Stimulated activated effector memory CD8-positive, alpha-beta T cell treated with anti-CD3 and anti-CD28 coated beads, Interleukin-12 subunit alpha, Interleukin-12 subunit beta, amount 100 ng/mL, for 72 hours (primary cell): ENCODE data around the gene DMRTC2.

Experiments
- ATAC-seq: fragments of 150-1000 bp; cut with Tn5 transposase; 2 replicates; pipeline ENCODE4 v1.10.0; 2021
- DNase-seq, 2 donors: peaks; one replicate each; pipeline ENCODE4 v3.0.0; 2021 to 2022; ENCODE audit warnings: low spot score in 2 of 2
- H3K27ac Mint-ChIP-seq: one replicate; pipeline ENCODE4 v1.8.0; 2022; ENCODE audit warnings: mild to moderate bottlenecking, mixed read lengths
- H3K36me3 Mint-ChIP-seq: one replicate; pipeline ENCODE4 v1.8.0; 2022; ENCODE audit warnings: mild to moderate bottlenecking, mixed read lengths
- H3K4me1 Mint-ChIP-seq: one replicate; pipeline ENCODE4 v1.8.0; 2022; ENCODE audit warnings: mixed read lengths
- H3K4me3 Mint-ChIP-seq: one replicate; pipeline ENCODE4 v1.8.0; 2022; ENCODE audit warnings: mild to moderate bottlenecking, mixed read lengths
- H3K9me3 Mint-ChIP-seq: one replicate; pipeline ENCODE4 v1.8.0; 2022; ENCODE audit warnings: mixed read lengths

Gene DMRTC2

GRCh38 chr19:41859618-41860418, 15.0 kb downstream of the DMRTC2 start, which contains the start of gene RPS19:
TSS of gene RPS19 (plus strand) at chr19:41860255. CDS start at chr19:41860775, 520 bp downstream.
- DNase-seq (peak; percentile 97 to 99), ATAC-seq (peak; percentile 89)
- peaks cover 49% of the 10 kb centered on the region for H3K4me1 Mint-ChIP-seq
- no peaks in the 10 kb centered on the region for H3K9me3 Mint-ChIP-seq
- H3K4me3 Mint-ChIP-seq, result peak within 1 kb of the TSS; percentile 82
- peak within 1 kb of the TSS; percentile 95 for H3K27ac Mint-ChIP-seq
- H3K36me3 Mint-ChIP-seq, result peaks cover 55% of the 10 kb centered on the region

GRCh38 chr19:41860419-41861115, 15.7 kb downstream of the DMRTC2 start:
- no peak for DNase-seq
- Mint-ChIP-seq H3K4me1 (peaks cover 49% of the 10 kb centered on the region), H3K4me3 (peak overlapping the region; percentile 82), H3K9me3 (no peaks in the 10 kb centered on the region), H3K36me3 (peaks cover 62% of the 10 kb centered on the region), H3K27ac (peak overlapping the region; percentile 95)
- ATAC-seq, result no peak

- ATAC-seq, result no peak
- no peak for DNase-seq
- H3K9me3 Mint-ChIP-seq, result no peaks in the 10 kb centered on the region
- H3K4me1 Mint-ChIP-seq, result peaks cover 53% of the 10 kb centered on the region
- H3K4me3 Mint-ChIP-seq, result peak overlapping the region; percentile 82
- peak overlapping the region; percentile 95 for H3K27ac Mint-ChIP-seq
- peaks cover 69% of the 10 kb centered on the region for H3K36me3 Mint-ChIP-seq
Measured at GRCh38 chr19:41861116-41861768, 16.4 kb downstream of the DMRTC2 start.

GRCh38 chr19:41861846-41862245, 17.0 kb downstream of the DMRTC2 start:
- Mint-ChIP-seq H3K4me3 (peak overlapping the region; percentile 82), H3K27ac (peak overlapping the region; percentile 95), H3K4me1 (peaks cover 56% of the 10 kb centered on the region), H3K9me3 (no peaks in the 10 kb centered on the region), H3K36me3 (peaks cover 75% of the 10 kb centered on the region)
- DNase-seq (no peak), ATAC-seq (no peak)

GRCh38 chr19:41862445-41862986, 17.7 kb downstream of the DMRTC2 start:
- DNase-seq (no peak), ATAC-seq (no peak)
- peak overlapping the region; percentile 82 for H3K4me3 Mint-ChIP-seq
- H3K4me1 Mint-ChIP-seq, result peaks cover 57% of the 10 kb centered on the region
- H3K27ac Mint-ChIP-seq, result peak overlapping the region; percentile 95
- no peaks in the 10 kb centered on the region for H3K9me3 Mint-ChIP-seq
- peaks cover 82% of the 10 kb centered on the region for H3K36me3 Mint-ChIP-seq

GRCh38 chr19:41863209-41863931, 18.5 kb downstream of the DMRTC2 start:
- no peak for ATAC-seq
- Mint-ChIP-seq H3K36me3 (peaks cover 90% of the 10 kb centered on the region), H3K4me3 (peak overlapping the region; percentile 82), H3K27ac (peak overlapping the region; percentile 95), H3K9me3 (no peaks in the 10 kb centered on the region), H3K4me1 (peaks cover 66% of the 10 kb centered on the region)
- DNase-seq, result no peak

GRCh38 chr19:41864374-41864773, 19.5 kb downstream of the DMRTC2 start:
- H3K27ac Mint-ChIP-seq, result peak overlapping the region; percentile 95
- peaks cover 100% of the 10 kb centered on the region for H3K36me3 Mint-ChIP-seq
- DNase-seq, result no peak
- peaks cover 76% of the 10 kb centered on the region for H3K4me1 Mint-ChIP-seq
- no peaks in the 10 kb centered on the region for H3K9me3 Mint-ChIP-seq
- peak overlapping the region; percentile 82 for H3K4me3 Mint-ChIP-seq
- ATAC-seq, result no peak

- ATAC-seq (peak; percentile 9), DNase-seq (no peak)
- Mint-ChIP-seq H3K9me3 (no peaks in the 10 kb centered on the region), H3K4me1 (peaks cover 82% of the 10 kb centered on the region), H3K36me3 (peaks cover 100% of the 10 kb centered on the region), H3K27ac (peak overlapping the region; percentile 92), H3K4me3 (peak overlapping the region; percentile 18)
Measured at GRCh38 chr19:41866284-41866683, 21.4 kb downstream of the DMRTC2 start.

- Mint-ChIP-seq H3K4me3 (peak overlapping the region; percentile 45), H3K4me1 (peaks cover 82% of the 10 kb centered on the region)
- ATAC-seq, result no peak
Measured at GRCh38 chr19:41868120-41868988, 23.5 kb downstream of the DMRTC2 start.

GRCh38 chr19:41868989-41869300, 24.1 kb downstream of the DMRTC2 start:
- peak overlapping the region; percentile 92 for H3K27ac Mint-ChIP-seq

More at GRCh38 chr19:41868120-41868988, 23.5 kb downstream of the DMRTC2 start:
- no peak for DNase-seq
- H3K36me3 Mint-ChIP-seq, result peaks cover 100% of the 10 kb centered on the region
- H3K9me3 Mint-ChIP-seq, result no peaks in the 10 kb centered on the region
- H3K27ac Mint-ChIP-seq, result peak overlapping the region; percentile 92

GRCh38 chr19:41869374-41869955, 24.6 kb downstream of the DMRTC2 start:
- H3K9me3 Mint-ChIP-seq, result no peaks in the 10 kb centered on the region
- peaks cover 74% of the 10 kb centered on the region for H3K4me1 Mint-ChIP-seq
- H3K36me3 Mint-ChIP-seq, result peaks cover 99% of the 10 kb centered on the region
- DNase-seq (no peak), ATAC-seq (no peak)
- H3K27ac Mint-ChIP-seq, result peak overlapping the region; percentile 92
- H3K4me3 Mint-ChIP-seq, result peak overlapping the region; percentile 45

More at GRCh38 chr19:41868989-41869300, 24.1 kb downstream of the DMRTC2 start:
- Mint-ChIP-seq H3K9me3 (no peaks in the 10 kb centered on the region), H3K4me3 (peak overlapping the region; percentile 45), H3K4me1 (peaks cover 79% of the 10 kb centered on the region), H3K36me3 (peaks cover 100% of the 10 kb centered on the region)
- ATAC-seq, result no peak
- DNase-seq, result no peak

GRCh38 chr19:41870401-41870873, 25.6 kb downstream of the DMRTC2 start:
- H3K4me1 Mint-ChIP-seq, result peaks cover 73% of the 10 kb centered on the region
- peak; percentile 62 for ATAC-seq
- peaks cover 89% of the 10 kb centered on the region for H3K36me3 Mint-ChIP-seq
- DNase-seq, result no peak
- peak overlapping the region; percentile 92 for H3K27ac Mint-ChIP-seq
- peak overlapping the region; percentile 73 for H3K4me3 Mint-ChIP-seq
- no peaks in the 10 kb centered on the region for H3K9me3 Mint-ChIP-seq

- DNase-seq, result peak; percentile 48 to 86
- Mint-ChIP-seq H3K27ac (peak overlapping the region; percentile 92), H3K9me3 (no peaks in the 10 kb centered on the region), H3K36me3 (peaks cover 81% of the 10 kb centered on the region), H3K4me3 (peak overlapping the region; percentile 73), H3K4me1 (peaks cover 79% of the 10 kb centered on the region)
- ATAC-seq, result peak; percentile 79
Measured at GRCh38 chr19:41871573-41872383, 26.9 kb downstream of the DMRTC2 start.
